KMS-11 (cell line): Measurements from ENCODE around the gene FAM89A.

Source experiments
- H2AFZ ChIP-seq: fragments of 200-600 bp; sonication (generic); 2 replicates; pipeline ENCODE4 v1.6.1; 2016; ENCODE audit warnings: antibody characterized with exemption, mixed run types, low read depth
- H3K27ac ChIP-seq: fragments of 200-600 bp; sonication (generic); 2 replicates; pipeline ENCODE4 v1.6.1; 2016; ENCODE audit warnings: mild to moderate bottlenecking, mixed run types
- H3K27me3 ChIP-seq: fragments of 200-600 bp; sonication (generic); 2 replicates; pipeline ENCODE4 v1.6.1; 2017; ENCODE audit warnings: mild to moderate bottlenecking, low read depth, mixed run types, moderate library complexity; ENCODE audit not compliant: insufficient read depth
- H3K36me3 ChIP-seq: fragments of 200-600 bp; sonication (generic); 2 replicates; pipeline ENCODE4 v1.6.1; 2017; ENCODE audit warnings: mild to moderate bottlenecking, mixed run types; ENCODE audit not compliant: insufficient read depth
- H3K4me1 ChIP-seq: fragments of 200-600 bp; sonication (generic); 2 replicates; pipeline ENCODE4 v1.6.1; 2016; ENCODE audit warnings: mild to moderate bottlenecking, low read depth, mixed run types; ENCODE audit not compliant: poor library complexity, severe bottlenecking
- H3K4me2 ChIP-seq: fragments of 200-600 bp; sonication (generic); 2 replicates; pipeline ENCODE4 v1.7.0; 2016; ENCODE audit warnings: mild to moderate bottlenecking, mixed run types
- H3K4me3 ChIP-seq: fragments of 200-600 bp; sonication (generic); IDR thresholded peaks from 2 replicates; pipeline ENCODE4 v1.6.1; 2017; ENCODE audit warnings: low read depth, low read length, mixed read lengths; ENCODE audit not compliant: insufficient read depth
- H3K79me2 ChIP-seq: fragments of 200-600 bp; sonication (generic); 2 replicates; pipeline ENCODE4 v1.6.1; 2016; ENCODE audit warnings: low read depth, mixed run types; ENCODE audit not compliant: insufficient read depth
- H3K9ac ChIP-seq: fragments of 200-600 bp; sonication (generic); 2 replicates; pipeline ENCODE4 v1.6.1; 2016; ENCODE audit warnings: mild to moderate bottlenecking, mixed run types
- H4K20me1 ChIP-seq: fragments of 200-600 bp; sonication (generic); 2 replicates; pipeline ENCODE4 v1.6.1; 2016; ENCODE audit warnings: mild to moderate bottlenecking, mixed run types; ENCODE audit not compliant: insufficient read depth
- TF ChIP-seq, protein P1 (sequence below): fragments of 200-600 bp; sonication (generic); conservative IDR thresholded peaks from 2 replicates; pipeline ENCODE4 v1.6.1; 2017; ENCODE audit warnings: low read depth, mild to moderate bottlenecking, antibody characterized with exemption, low read length, moderate library complexity, mixed read lengths

Gene FAM89A

DNA sequence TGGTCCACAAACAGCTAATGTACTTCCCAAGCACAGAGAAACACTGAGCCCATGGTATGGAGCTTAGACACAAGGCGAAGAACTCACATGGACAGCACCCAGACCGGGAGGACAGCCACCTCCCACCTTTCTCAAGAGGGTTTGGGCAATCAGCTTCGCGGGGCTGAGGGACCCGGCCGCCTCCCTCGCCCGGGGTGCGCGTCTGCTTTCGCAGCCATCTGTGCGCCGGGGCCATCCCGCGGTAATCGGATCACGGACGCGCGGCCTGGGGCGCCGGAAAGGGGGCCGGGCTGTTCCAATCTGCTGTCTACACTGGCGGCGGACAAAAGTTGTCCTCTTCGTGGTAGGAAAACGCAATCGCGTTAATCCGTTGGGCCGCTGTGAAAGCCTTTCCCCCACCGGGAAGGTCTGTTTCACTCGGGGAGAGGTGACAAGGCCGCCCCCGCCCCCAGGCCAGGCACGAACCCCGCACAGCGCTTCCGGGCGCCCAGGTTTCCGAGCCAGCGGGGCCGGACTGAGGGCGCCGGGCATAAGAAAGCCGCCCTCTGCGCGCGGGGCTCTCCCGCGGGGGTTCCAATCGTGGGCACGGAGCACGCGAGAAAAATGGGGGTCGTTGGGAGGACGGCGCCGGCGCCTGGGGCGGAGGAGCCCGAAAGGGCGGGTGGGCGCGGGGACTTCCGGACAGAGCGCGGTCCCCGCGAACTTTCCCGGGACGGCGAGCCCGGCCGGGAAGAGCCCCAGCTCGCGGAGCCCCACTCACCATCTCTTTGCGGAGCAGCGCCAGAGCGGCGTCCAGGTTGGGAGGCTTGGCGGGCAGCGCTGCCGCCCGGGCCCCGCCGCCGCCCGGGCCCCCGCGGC, 664 bp downstream of the FAM89A start:
- peaks cover 24% of the 10 kb centered on the region for H3K4me1 ChIP-seq
- H2AFZ ChIP-seq: peak overlapping the region; percentile 75
- peak overlapping the region; percentile 98 for H3K4me3 ChIP-seq
- H3K27ac ChIP-seq: no peak overlapping the region
- TF ChIP-seq, protein P1, sequence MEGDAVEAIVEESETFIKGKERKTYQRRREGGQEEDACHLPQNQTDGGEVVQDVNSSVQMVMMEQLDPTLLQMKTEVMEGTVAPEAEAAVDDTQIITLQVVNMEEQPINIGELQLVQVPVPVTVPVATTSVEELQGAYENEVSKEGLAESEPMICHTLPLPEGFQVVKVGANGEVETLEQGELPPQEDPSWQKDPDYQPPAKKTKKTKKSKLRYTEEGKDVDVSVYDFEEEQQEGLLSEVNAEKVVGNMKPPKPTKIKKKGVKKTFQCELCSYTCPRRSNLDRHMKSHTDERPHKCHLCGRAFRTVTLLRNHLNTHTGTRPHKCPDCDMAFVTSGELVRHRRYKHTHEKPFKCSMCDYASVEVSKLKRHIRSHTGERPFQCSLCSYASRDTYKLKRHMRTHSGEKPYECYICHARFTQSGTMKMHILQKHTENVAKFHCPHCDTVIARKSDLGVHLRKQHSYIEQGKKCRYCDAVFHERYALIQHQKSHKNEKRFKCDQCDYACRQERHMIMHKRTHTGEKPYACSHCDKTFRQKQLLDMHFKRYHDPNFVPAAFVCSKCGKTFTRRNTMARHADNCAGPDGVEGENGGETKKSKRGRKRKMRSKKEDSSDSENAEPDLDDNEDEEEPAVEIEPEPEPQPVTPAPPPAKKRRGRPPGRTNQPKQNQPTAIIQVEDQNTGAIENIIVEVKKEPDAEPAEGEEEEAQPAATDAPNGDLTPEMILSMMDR: no peak
- H3K4me2 ChIP-seq: peak overlapping the region; percentile 92
- H3K36me3 ChIP-seq: no peaks in the 10 kb centered on the region
- no peaks in the 10 kb centered on the region for H3K27me3 ChIP-seq
- H3K79me2 ChIP-seq: peaks cover 30% of the 10 kb centered on the region; the same call in 1 of the 2 replicates
- peak overlapping the region; percentile 48 for H3K9ac ChIP-seq
- no peaks in the 10 kb centered on the region; the same call in 1 of the 2 replicates for H4K20me1 ChIP-seq

DNA sequence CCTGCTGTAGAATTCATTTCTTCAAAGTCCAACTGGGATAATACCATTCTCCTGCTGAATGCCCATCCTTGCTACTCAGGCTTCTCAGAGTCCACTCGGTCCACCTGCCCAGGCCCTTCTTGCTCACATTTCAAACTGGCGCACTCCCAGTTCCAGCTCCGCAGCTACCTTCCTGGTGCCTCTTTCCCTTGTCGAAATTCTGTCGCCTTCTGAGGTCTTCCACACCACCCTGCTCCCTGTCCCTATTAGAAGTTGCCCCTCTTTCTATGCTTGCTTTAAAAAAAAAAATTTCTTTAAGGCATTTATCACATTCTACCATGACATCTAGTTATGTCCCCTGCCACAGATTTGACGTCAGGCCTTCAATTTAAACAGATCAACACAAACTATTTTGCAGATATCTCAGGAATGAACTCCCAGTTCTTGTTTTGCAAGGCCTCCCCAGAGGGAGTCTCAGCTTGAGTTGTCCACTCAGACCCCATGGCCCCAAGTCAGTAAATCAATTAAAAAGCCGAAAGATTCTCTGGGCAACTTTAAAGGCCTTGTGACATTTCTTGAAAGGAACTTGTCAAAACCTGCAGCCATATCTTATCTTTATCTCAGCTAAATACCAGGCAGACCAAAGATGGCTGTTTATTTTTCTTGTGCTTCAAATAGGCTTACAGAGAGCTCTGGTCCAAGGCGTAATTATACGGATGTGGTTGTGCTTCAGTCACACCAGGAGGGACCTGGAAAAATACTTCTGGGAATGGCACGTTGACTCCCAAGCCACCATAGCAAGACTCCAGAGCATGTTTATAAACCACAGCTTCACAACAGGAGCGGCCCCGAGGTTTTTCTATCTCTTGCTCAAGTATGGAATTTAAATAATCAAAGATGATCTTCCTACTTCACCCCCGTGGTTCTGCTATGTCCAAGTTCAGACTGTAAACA, 2.2 kb downstream of the FAM89A start:
- Histone ChIP-seq H3K9ac (no peak overlapping the region), H3K27me3 (no peaks in the 10 kb centered on the region), H3K4me3 (no peak overlapping the region), H2AFZ (no peak overlapping the region), H3K27ac (no peak overlapping the region), H3K4me2 (peak overlapping the region; percentile 92; the same call in 1 of the 2 replicates), H4K20me1 (no peaks in the 10 kb centered on the region; the same call in 1 of the 2 replicates), H3K4me1 (peaks cover 18% of the 10 kb centered on the region), H3K36me3 (no peaks in the 10 kb centered on the region), H3K79me2 (peaks cover 34% of the 10 kb centered on the region; the same call in 1 of the 2 replicates)
- TF ChIP-seq, protein P1: no peak

DNA sequence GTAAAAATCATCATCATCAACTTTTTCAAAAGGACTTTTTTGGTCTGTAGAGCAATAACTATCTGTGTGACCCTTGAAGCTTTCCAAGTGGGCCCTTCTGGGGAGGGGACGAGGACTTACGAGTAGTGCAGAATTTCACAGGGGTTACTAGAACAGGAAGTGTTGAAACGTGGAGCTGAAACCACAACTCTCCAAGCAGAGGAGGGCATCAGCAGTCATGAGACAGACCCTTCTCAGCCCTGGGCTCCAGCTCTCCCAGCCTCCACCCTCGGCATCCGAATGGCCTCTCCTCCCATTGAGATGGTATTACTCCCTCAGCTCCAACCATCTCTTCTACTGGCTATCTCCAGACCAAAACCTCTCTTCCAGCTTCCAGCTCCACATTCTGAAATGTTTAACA, 3.6 kb downstream of the FAM89A start:
- Histone ChIP-seq H3K36me3 (no peaks in the 10 kb centered on the region), H2AFZ (no peak overlapping the region), H4K20me1 (no peaks in the 10 kb centered on the region; the same call in 1 of the 2 replicates), H3K27me3 (no peaks in the 10 kb centered on the region), H3K9ac (no peak overlapping the region), H3K79me2 (peaks cover 39% of the 10 kb centered on the region; the same call in 1 of the 2 replicates), H3K4me2 (no peak overlapping the region; the same call in 1 of the 2 replicates), H3K4me3 (no peak overlapping the region), H3K4me1 (peaks cover 18% of the 10 kb centered on the region), H3K27ac (no peak overlapping the region)
- TF ChIP-seq, protein P1: no peak

DNA sequence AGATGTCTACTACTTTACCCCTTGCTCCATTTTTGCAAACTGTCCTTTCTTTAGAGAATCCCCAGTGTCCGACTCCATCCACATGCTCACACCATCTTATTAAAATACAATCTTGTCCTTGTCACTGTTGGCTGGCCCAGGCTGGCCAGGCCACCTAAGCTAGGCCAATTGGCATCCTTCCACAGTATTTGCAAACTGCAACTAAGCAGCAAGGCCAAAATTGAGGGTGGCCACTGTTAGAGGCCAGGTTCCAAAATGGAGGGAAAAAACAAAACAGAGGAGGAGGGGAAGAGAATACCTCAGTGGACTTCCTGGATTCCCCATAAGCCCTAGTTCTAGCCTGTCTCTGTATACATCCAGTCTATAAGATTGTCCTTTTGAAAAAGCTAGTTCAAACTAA, 4.3 kb downstream of the FAM89A start:
- TF ChIP-seq, protein P1: no peak
- Histone ChIP-seq H3K4me3 (no peak overlapping the region), H3K4me2 (no peak overlapping the region), H3K27ac (no peak overlapping the region), H4K20me1 (no peaks in the 10 kb centered on the region; the same call in 1 of the 2 replicates), H3K4me1 (peaks cover 18% of the 10 kb centered on the region), H2AFZ (no peak overlapping the region), H3K36me3 (no peaks in the 10 kb centered on the region), H3K9ac (no peak overlapping the region), H3K79me2 (peaks cover 43% of the 10 kb centered on the region; the same call in 1 of the 2 replicates), H3K27me3 (no peaks in the 10 kb centered on the region)
